GM19324 (cell line): ENCODE measurements around the gene BLID.

Experiments
- ATAC-seq: cut with Tn5 transposase; IDR thresholded peaks from one replicate; pipeline ENCODE4 v1.9.1; 2021; ENCODE audit warnings: mild to moderate bottlenecking, moderate library complexity; ENCODE audit not compliant: unreplicated experiment, low FRiP score

The BLID gene

DNA sequence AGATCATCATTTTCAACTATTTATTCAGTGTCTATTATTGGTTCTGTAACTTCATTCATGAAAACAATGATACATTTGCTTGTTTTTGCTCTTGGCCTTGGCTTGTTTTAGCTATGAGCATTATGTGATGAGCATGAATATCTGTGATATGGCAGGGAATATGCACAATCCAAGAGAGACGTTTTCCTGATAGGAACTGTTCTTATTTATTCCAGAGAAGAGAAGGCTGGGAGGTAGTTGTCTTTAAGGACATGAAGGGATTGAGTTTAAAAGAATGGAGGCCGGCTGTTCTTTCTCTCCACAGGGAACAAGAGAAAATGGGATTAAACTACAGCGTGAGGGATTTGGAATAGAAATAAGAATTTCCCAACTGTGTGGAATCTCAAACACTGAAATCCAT lies 30.3 kb downstream of the BLID start:
- no peak for ATAC-seq

DNA sequence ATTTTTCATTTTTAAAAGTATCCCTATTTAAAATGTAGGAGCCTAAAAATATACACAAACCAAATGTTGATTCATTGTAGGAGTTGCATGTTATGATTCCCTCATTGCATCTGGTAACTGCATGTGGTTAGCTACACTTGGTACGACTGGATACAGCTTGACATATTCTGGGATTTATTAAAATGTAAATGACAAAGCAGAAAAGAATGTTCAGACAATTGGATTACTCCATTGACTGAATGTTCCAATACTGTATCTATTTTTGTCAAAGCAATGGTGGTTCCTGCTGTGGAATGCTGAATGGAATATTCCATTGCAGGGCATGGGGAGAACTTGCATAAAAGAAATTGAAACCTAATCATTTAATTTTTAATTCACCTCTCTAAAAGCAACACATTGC lies 30.8 kb downstream of the BLID start:
- ATAC-seq = no peak

DNA sequence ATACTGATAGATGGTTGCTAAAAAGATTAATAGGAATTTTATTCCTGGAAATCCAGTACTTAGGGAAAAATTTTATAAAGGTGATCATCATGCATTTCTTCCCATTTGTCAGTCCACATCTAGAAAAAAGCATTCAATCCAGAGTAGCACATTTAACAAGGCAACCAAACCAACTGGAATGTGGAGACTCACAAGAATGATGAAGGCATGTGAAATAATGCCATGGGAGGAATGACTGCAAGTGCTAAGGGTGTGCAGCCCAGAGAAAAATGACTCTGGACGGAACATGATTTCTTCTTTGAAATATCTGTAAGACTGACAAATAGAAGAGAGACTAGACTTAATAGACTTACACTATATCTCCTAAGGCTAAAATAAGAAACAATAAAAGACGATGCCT lies 33.8 kb downstream of the BLID start:
- no peak for ATAC-seq

DNA sequence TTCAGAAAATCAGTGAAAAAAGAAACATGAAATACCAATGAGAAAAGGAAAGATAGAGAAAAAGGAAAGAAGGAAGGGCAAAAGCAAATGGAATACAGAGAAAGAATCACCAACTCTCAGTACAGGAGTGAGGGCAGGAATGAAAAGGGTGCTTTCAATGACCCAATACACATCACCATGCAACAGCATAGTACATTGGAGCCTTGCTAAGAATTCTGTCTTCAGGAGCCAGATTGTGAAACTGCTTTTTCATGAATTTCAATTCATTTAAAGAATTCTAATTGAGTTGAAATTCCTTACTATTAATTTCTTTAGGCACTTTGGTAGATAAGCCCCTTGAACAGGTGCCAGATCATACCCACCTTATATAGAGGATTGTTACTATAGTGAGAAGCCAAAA lies 34.9 kb downstream of the BLID start:
- ATAC-seq = no peak

DNA sequence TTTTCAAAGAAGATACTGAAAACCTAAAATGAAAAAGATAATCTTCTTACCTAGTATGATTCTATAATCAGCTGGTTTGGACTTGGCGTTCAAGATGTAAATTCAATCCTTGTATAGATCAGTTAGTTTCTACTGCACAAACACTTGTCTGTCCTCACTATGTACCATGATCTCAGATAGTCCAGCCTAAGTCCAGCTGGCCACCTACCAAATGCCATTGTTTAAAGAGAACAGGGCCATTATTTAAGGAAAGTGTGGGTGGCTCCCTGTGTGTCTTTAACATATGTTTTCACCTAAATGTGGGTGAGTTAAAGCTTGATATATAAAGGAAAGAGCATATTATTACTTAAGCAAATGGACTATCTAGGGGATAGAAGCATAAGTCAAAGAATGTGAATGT lies 38.6 kb downstream of the BLID start:
- ATAC-seq = no peak

DNA sequence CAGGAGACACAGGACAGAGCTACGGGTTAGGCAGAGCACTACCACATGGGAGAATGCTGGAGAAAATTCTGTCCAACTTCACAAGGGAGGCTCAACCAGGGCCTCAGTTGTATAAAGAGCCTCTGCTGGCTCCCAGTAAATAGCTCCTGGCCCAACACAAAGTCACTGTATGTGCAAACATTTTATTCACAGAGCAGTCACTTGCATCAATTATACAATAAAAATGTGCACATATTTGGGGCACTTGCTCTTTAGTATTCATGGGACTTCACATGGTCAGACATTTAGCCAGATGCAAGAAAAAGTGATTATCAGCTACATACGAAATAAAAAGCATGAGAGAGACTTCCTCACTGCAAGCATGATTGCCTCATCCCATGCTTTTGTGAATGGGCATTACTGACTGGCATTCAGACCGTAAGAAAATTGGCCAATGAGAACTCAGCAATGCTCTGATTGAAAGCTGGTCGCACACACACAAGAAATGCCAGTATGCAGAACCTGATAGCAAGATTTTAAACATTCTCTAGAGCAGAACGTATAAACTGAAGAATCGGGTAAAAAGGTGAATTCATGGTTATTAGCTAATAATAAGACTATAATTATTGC lies 39.4 kb downstream of the BLID start:
- ATAC-seq = no peak

DNA sequence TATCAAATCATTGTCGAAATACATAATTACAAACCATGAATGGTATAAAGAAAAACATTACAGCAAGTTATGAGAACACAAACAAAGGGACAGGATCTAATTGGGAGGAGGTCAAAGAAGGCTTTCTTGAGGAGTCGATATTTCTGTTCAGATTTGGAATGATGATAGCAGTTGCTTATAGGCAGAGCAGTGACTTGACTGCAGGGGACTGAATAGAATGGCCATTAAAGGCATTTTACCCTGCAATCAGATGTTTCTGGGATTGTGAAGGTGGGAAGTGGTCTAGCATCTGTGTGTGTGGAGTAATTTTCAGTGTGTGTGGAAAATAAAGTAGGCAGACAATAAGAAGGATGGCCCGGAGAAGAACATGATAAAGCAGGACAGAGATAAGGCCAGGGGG lies 41.0 kb downstream of the BLID start:
- no peak for ATAC-seq

DNA sequence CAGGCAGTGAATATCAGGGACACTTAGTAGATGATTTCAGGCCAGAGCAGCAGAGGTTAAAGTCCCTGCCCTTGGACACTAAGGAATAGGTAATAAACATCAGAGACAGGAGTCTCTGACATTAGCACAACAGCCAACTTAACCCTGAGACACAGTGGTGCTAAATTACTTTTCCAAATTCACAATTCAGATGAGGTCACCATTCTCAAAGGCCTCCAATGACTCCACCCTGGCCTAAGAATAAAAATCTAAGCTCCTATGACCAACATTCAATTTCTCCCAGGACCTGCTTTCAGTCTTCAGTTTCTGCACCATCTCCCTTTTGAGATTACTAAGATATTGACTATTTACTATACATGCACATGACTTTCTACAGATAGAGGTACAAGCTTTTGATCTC lies 42.0 kb downstream of the BLID start:
- no peak for ATAC-seq

DNA sequence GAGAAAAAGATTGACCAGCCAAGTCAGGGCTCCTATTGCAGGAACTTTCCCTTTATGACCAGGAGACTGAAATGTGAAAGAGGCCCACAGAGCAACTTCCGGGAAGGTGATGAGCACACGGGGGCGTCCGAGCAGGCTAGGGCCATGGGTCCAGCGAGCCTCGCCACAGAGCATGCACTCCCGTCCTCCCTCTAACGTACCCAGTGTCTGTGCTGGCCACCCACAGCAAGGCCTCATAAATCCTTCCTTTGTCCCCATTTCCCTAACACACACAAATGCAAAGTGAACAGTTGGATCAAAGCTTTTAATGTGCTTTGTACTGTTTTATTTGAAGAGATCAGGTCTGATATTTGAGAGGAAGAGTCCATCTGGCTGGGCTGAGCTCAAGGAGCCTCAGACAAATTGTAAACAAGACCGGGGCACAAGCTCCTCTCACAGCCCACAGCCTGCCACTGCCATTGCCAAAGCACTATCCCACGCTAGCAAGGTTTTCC lies 44.3 kb downstream of the BLID start:
- ATAC-seq = no peak

DNA sequence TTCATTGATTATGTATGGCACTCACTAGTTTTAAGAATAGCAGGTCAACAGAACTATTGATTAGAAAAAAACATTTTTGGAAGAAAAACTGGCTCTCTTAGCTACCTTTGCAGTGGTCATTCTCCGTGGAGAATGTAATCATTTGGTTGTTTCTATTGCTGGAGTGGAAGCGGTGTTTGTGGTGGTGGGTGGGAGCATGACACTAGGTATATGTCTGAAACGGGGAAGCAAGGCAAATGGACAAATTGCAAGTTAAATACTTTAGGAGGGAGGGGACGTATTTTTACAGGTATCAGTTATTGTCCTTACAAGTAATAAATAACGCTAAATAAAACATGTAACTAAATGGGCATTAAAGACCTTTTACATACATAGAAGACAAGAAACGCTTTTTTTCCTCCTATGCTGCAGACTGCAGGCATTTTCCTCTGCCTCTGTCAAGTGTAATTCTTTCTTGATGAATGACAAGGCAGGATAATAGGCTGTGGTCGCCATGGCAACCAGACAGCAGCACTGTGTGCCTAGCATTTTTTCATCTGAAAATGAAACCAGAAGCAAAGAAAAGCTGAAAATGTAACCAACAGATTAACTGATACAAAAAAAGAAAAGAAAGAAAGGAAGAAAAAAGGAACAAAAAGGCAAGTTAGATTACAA lies 46.2 kb downstream of the BLID start:
- no peak for ATAC-seq

DNA sequence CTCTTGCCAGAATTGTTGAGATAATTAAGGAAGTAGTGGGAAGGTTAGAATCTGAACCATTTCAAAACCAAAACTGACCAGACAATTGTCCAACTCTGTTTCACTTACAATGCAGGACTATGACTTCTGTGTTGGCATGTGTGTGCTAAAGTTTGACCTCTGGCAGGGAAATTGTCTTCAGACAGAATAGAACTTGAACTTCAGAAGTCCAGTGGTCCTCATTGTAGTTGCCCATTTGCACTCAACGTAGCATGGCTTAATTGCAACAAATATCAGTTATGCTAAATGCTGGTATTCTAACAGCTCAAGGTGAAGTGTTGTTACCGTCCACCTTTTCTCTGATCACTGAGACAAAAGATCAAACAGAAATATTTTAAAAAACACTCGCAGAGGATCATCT lies 47.2 kb downstream of the BLID start:
- ATAC-seq = no peak

DNA sequence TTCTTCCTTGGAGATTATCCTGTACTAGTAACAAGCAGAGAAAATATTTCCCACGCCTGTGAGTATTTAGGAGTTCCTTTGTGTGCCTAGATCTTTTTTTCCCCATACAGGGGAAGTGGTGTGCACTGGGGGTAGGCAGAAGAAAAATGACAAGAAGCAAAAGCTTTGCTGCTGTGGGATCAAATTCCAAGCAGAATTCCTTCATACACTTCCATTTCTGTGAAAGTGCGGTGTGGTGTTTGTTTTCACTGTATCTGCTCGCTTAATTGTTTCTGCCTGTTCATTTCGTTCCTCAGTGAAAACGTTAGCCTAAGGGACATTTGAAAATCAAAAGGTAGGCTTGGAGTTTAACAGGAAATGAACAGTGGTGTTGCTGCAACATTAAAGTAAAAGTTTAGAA lies 47.9 kb downstream of the BLID start:
- ATAC-seq = no peak
